Stimulated activated CD4-positive, alpha-beta T cell treated with anti-CD3 and anti-CD28 coated beads, Interleukin-2, amount 100 ng/mL, for 48 hours (primary cell): ENCODE results near the gene CHKB.

Experiments
- DNase-seq, 2 donors: peaks; one replicate each; pipeline ENCODE4 v3.0.0-alpha.2; 2020

The CHKB gene

DNA sequence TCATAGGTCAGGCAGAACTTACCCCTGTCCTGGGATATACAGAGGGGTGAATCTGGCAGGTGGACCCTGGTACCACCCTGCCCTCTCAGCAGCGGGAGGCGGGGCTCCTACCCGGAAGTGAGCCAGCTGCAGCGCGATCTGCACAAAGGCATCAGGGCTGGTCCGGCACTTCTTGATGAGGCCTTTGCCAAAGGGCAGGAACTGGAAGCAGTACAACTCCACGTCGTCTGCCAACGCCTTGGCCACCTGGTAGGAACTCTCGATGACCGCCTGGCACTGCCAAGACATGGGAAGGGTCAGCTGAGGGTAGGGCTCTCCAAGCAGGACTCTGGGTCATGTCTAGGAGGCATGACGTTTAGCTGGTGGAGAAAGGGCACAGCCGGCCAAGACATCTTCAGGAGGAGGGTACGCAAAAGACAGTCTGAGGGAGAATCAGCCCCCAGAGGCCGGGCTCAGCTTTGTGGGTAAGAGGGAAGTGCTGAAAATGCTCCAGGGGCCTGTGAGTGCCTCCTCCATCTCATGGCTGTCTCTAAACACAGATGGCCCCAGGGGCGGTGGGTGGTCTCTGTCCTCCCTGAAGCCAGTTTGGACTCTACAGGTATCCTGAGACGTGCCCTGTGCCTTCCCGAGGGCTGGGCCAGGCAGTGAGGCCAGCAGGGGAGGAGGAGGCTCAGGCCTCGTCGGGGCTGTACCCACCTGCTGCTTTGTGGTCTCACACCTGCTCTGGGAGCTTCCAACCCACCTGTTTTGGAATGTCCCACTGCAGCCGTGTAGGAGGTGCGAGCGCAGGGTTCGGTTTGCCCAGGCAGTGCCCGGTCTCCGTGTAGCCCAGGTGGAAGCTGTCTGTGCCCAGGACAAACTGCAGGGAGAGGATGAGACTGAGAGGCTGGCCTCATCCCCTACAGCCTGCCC is 11.1 kb downstream of the CHKB start:
- no peak for DNase-seq

DNA sequence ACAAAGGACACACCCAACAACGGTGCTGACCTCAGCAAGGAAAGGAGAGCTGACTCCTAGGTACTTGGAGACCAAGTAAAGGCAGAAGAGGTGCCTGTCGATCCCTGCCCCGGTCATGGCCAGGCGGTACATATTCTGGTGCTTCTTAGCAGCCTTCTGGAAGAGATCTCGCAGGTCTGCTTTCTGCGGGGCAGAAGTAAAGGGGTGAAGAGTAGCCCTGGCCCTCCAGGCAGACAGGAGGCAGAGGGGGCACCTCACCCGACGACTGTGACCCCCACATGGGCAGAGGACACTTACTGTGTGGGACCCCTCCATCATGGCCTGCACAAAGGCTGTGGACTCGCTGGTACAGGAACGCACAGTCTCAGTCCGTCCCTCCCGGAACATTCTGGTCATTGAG is 11.8 kb downstream of the CHKB start:
- DNase-seq: no peak

- no peak for DNase-seq
Measured at GRCh38 chr22:50569896-50570535, 12.6 kb downstream of the CHKB start.

DNA sequence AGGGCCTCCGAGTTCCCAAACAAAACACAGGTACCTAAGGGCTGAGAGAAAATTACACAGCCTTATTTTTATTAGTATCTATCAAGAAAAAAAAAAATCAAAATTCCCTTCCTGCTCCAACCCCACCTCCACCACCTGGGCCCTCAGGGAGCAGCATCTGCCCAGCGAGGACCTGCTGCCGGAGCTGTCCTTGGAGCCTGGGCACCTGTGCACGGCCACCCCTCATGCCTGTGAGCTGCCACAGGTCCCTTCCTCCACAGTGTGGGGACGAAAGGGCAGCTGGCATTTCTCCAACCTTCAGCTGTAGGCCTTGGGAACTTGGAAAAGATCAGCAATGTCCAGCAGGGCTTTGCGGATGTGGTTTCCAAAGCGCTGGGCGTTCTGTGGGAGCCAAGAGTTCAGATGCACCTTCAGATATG is 13.6 kb downstream of the CHKB start:
- DNase-seq: no peak

- no peak for DNase-seq
Measured at GRCh38 chr22:50568626-50569025, 14.0 kb downstream of the CHKB start.

- DNase-seq: no peak
Measured at GRCh38 chr22:50567721-50568252, 14.9 kb downstream of the CHKB start.

DNA sequence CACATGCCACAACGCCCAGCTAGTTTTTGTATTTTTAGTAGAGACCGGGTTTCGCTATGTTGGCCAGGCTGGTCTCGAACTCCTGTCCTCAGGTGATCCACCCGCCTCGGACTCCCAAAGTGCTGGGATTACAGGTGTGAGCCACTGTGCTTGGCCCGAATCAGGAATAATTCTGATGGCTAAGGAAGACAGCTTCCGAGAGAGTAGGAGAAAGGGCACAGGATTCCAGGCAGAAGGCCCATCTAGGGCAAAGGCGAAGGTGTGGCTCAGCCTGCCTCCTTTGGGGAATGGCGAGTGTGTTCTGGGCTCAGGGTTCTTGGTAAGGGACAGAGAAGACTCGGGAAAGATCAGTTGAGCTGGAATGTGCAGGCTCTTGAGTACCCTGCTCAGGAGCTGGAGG is 18.4 kb downstream of the CHKB start:
- DNase-seq: no peak

DNA sequence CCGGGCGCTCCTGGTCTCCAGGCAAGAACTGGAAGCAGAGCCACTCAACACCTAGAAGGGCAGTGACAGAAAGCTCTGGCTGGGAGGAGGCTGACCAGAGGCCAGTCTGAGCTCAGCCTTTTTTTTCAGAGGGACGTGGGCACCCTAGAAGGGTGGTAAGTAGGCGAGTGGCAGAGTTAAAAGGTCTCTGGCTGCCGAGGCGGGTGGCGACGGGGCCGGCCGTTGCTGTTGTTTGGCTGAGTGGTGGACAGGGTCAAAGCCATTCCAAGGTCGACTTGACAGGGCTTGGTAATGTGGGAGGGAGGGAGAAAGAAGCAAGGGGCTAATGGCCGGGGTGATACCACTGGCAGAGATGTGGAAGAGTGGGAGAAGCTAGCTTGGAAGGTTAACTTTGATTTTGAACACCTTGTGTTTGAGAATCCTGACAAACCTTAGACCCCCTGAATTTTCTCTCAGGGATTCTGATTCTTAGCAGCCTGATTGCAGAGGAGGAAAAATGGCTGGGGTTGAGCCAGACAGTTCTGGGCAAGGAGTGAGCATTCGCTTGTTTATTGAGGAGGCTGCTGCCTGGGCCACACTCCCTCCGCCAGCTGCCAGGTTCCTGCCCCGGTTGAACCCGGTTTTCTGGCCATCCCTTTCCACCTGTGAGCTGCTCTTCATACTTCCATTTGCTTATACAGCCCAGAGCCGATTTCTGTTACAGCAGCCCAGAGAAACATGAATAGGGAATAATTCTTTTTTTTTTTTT is 19.1 kb downstream of the CHKB start:
- no peak for DNase-seq

GRCh38 chr22:50562523-50563412 is 19.9 kb downstream of the CHKB start, which contains the start of gene SYCE3:
Gene SYCE3, minus strand, starts transcription at chr22:50562919. Its CDS starts 6,514 bp downstream, at chr22:50556405.
- DNase-seq: peak; percentile 99

GRCh38 chr22:50561401-50562358 is 21.0 kb downstream of the CHKB start:
- DNase-seq: no peak

DNA sequence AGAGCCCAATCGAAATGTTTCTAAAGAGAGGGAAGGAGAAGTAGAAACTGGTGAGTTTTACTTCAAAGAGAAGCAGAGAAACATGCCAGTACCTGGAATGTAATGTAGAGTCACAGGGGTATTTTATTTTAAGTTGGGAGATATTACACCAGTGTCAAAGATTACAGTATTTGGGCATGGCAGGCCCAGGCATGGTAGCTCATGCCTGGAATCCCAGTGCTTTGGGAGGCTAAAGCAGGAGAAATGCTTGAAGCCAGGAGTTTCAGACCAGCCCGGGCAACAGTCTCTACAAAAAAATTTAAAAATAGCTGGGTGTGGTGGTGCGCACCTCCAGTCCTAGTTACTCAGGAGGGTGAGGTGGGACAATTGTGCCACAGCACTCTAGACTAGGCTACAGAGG is 22.6 kb downstream of the CHKB start:
- no peak for DNase-seq

DNA sequence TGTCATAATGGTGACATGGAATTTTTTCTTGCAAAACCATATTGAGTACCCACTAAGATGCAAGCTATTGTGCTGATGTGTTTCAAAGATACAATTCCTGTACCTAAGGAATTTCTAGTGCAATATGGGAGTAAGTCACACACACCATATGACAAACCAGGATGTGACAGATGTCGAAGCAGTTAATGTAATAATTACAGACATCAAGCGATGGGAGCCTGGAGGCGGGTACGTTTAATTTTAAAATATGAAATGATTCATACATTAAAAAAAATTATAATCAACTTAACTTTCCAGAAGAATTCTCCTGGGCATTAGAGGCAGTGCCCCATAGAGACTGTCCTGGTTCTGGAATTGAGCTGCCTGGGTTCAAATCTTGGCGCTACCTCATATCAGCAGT is 25.9 kb downstream of the CHKB start:
- no peak for DNase-seq

- no peak for DNase-seq
Measured at GRCh38 chr22:50553310-50553709, 29.3 kb downstream of the CHKB start.

- DNase-seq: no peak
Measured at GRCh38 chr22:50551160-50551752, 31.4 kb downstream of the CHKB start.

- DNase-seq: no peak
Measured at GRCh38 chr22:50550395-50550794, 32.3 kb downstream of the CHKB start.

DNA sequence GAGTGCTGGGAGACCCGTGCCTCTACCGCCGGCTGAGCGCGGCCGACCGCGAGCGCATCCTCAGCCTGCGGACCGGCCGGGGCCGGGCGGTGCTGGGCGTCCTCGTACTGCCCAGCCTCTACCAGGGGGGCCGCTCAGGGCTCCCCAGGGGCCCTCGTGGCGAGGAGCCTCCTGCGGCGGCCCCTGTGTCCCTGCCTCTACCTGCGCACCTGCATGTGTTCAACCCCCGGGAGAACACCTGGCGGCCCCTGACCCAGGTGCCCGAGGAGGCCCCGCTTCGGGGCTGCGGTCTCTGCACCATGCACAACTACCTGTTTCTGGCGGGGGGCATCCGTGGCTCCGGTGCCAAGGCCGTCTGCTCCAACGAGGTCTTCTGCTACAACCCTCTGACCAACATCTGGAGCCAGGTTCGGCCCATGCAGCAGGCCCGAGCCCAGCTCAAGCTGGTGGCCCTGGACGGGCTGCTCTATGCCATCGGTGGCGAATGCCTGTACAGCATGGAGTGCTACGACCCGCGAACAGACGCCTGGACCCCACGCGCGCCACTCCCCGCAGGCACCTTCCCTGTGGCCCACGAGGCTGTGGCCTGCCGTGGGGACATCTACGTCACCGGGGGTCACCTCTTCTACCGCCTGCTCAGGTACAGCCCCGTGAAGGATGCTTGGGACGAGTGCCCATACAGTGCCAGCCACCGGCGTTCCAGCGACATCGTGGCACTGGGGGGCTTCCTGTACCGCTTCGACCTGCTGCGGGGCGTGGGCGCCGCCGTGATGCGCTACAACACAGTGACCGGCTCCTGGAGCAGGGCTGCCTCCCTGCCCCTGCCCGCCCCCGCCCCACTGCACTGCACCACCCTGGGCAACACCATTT is 33.5 kb downstream of the CHKB start:
- no peak for DNase-seq

GRCh38 chr22:50548040-50548920 is 34.4 kb downstream of the CHKB start:
- no peak for DNase-seq

DNA sequence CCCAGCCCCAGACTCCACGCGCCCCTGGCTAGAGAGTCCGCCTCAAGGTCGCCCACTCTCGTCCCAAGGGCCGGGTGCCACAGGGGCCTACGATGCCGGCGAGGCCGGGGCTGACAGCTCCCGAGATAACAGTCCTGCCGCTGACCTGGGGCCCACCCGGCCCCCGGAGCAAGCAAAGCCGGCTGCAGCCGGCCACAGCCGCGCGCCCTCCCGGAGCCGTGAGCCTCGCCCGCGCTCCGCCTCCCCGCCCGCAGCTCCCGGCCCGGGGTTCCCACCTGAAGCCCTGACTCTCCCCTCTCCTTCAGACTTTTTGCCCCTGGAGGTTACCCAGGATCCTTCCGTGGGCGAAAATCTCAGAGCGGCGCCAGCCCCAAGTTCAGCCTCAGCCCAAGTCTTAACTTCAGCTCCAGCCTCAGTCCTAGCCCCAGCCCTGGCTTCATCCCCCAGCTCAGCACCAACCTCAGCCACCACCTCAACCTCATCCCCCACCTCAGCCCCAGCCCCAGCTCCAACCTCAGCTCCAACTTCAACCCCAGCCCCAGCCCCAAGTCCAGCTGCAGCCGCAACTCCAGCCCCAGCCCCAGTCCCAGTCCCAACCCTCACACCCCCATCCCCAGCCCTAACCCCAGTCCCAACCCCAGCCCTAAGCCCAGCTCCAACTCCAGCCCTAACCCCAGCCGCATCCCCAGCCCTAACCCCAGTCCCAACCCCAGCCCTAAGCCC is 35.2 kb downstream of the CHKB start:
- no peak for DNase-seq
